Ovary (tissue), 9 donors: ENCODE measurements around the gene CA10. TPM values are rescaled to one million over a fixed set of nuclear protein-coding genes. Genes with fewer than 3 reads are reported as not detected.

ENCODE experiments used
- DNase-seq, 5 donors: peaks; one replicate each; pipeline ENCODE4 v3.0.0-alpha.2; 2019 to 2020
- H3K27ac ChIP-seq, 2 donors: fragments of 200-600 bp; one replicate each; pipeline versions ENCODE4 v1.5.1 to v1.8.0; 2019 to 2022
- H3K27me3 ChIP-seq: fragments of 200-600 bp; one replicate; pipeline ENCODE4 v1.8.0; 2022
- H3K36me3 ChIP-seq: fragments of 200-600 bp; sonication (generic); one replicate; pipeline ENCODE4 v1.5.1; 2019
- H3K4me1 ChIP-seq: one replicate; pipeline ENCODE4 v1.8.1; 2013; ENCODE audit warnings: mild to moderate bottlenecking, moderate library complexity; ENCODE audit not compliant: insufficient read depth
- H3K4me3 ChIP-seq: fragments of 200-600 bp; sonication (generic); one replicate; pipeline ENCODE4 v1.5.1; 2017
- H3K9me3 ChIP-seq, 2 donors: fragments of 200-600 bp in 1 of 2; sonication (generic) in 1 of 2; one replicate each; pipeline versions ENCODE4 v1.5.1 to v1.8.1; 2013 to 2019; ENCODE audit warnings: mild to moderate bottlenecking in 1 of 2, moderate library complexity in 1 of 2
- CTCF ChIP-seq, 3 donors: fragments of 450-650 bp in 2 of 3; fragments of 200-600 bp in 1 of 3; IDR thresholded peaks; one replicate each; pipeline versions ENCODE4 v1.5.1 to v1.8.0; 2016 to 2022; ENCODE audit warnings: antibody characterized with exemption in 3 of 3, mild to moderate bottlenecking in 1 of 3
- EP300 ChIP-seq: sonication (generic); formaldehyde crosslinking; IDR thresholded peaks from one replicate; pipeline ENCODE4 v1.6.1; 2017; ENCODE audit warnings: antibody characterized with exemption
- POLR2A ChIP-seq: fragments of 450-650 bp; IDR thresholded peaks from one replicate; pipeline ENCODE4 v1.6.1; 2017; ENCODE audit warnings: antibody characterized with exemption, mild to moderate bottlenecking, moderate library complexity
- WGBS, 3 donors: extraction: QIAGEN DNeasy Blood & Tissue Kit in 1 of 3; methylation state at CpG; one replicate each; pipeline versions ENCODE4 v1.1.5 to v1.1.7; 2013 to 2017; 5-methylcytosine and 5-hydroxymethylcytosine counted together
- intact Hi-C, 4 donors: fragments of 100-400 bp; cut with DNase I; formaldehyde crosslinking; loops; one replicate each; pipeline versions ENCODE4 v1.11.0 to v1.15.1; 2022 to 2023
- polyA plus RNA-seq, 2 donors: library from polyadenylated mRNA; stranded (reverse); fragments of 200-250 nt in 1 of 2; fragments of 350-450 nt in 1 of 2; fragmentation: Illumina TruSeq in 1 of 2; extraction: RNeasy Lipid Tissue Mini Kit (QIAGEN cat#74804) in 1 of 2; gene quantifications; one replicate each; pipeline ENCODE4 v1.2.3, GENCODE V29; 2013 to 2014
- total RNA-seq, 7 donors: library from RNA; depleted of rRNA in 2 of 7; stranded (reverse); fragments of >200 nt in 2 of 7; fragmentation: NEBNext Ultra II Directional in 3 of 7; extraction: Animal tissue kit (Norgen Biotek cat#: 25700) in 3 of 7; gene quantifications; one replicate each; pipeline versions ENCODE4 v1.1.0 to v1.2.4, GENCODE V29; 2016 to 2023
- donor health status: DM: no; HTN: no; CAD: no; lungs with moderate emphysema.
- donor health status: DM: no; HTN: no; CAD: no.
- donor health status: Bipolar disorder and iron deficiency.
- donor health status: DM: yes; HTN: yes; CAD: no.
- donor health status: DM: no; HTN: no; CAD: no.
- donor health status: DM: yes; HTN: yes; CAD: no.

Gene CA10
- total and polyA plus RNA-seq, 9 donors: 0.34 to 4.3 (median 1.2) TPM; not detected in 2

- WGBS, 3 donors: 20 to 22% (median 22%) methylated on average over 1 of the region's 1 CpG
- no peak for DNase-seq
- no peak for TF ChIP-seq POLR2A
- TF ChIP-seq EP300: no peak
- Histone ChIP-seq H3K4me1 (no peaks in the 10 kb centered on the region), H3K36me3 (no peaks in the 10 kb centered on the region), H3K4me3 (no peak overlapping the region), H3K9me3 (no peaks in the 10 kb centered on the region), H3K27me3 (no peaks in the 10 kb centered on the region), H3K27ac (no peak overlapping the region)
- intact Hi-C loops: no loop called here
Observed at GRCh38 chr17:52143542-52143941, 15.0 kb downstream of the CA10 start.

GRCh38 chr17:52140601-52141000 is 17.9 kb downstream of the CA10 start:
- TF ChIP-seq POLR2A (no peak), EP300 (no peak)
- Histone ChIP-seq H3K9me3 (no peaks in the 10 kb centered on the region), H3K4me3 (no peak overlapping the region), H3K27me3 (no peaks in the 10 kb centered on the region), H3K27ac (no peak overlapping the region), H3K4me1 (no peaks in the 10 kb centered on the region), H3K36me3 (no peaks in the 10 kb centered on the region)
- WGBS, 3 donors: 87 to 93% (median 93%) methylated on average over 3 of the region's 3 CpGs
- DNase-seq: no peak
- intact Hi-C loops: no loop called here

- H3K27ac ChIP-seq: no peak overlapping the region
- H3K4me1 ChIP-seq: no peaks in the 10 kb centered on the region
- no peak for DNase-seq
- intact Hi-C loops: no loop called here
- H3K36me3 ChIP-seq: no peaks in the 10 kb centered on the region
- H3K27me3 ChIP-seq: no peaks in the 10 kb centered on the region
- 91 to 97% (median 92%) methylated on average over 4 of the region's 4 CpGs for WGBS, 3 donors
- TF ChIP-seq CTCF (IDR thresholded peaks at IDR 0.05) (no peak), POLR2A (no peak), EP300 (no peak)
- no peak overlapping the region for H3K4me3 ChIP-seq
- H3K9me3 ChIP-seq: no peaks in the 10 kb centered on the region
Observed at GRCh38 chr17:52138752-52139151, 19.8 kb downstream of the CA10 start.

- intact Hi-C loops: no loop called here
- Histone ChIP-seq H3K4me1 (no peaks in the 10 kb centered on the region), H3K27me3 (no peaks in the 10 kb centered on the region), H3K4me3 (no peak overlapping the region), H3K36me3 (no peaks in the 10 kb centered on the region), H3K9me3 (no peaks in the 10 kb centered on the region), H3K27ac (no peak overlapping the region)
- no peak for TF ChIP-seq POLR2A
- TF ChIP-seq CTCF (IDR thresholded peaks at IDR 0.05): no peak
- no peak for TF ChIP-seq EP300
- no peak for DNase-seq
Observed at GRCh38 chr17:52138350-52138749, 20.2 kb downstream of the CA10 start.

GRCh38 chr17:52136166-52136565 is 22.3 kb downstream of the CA10 start:
- no peak for DNase-seq
- WGBS, 3 donors: 26 to 30% (median 27%) methylated on average over 6 of the region's 6 CpGs
- Histone ChIP-seq H3K27me3 (no peaks in the 10 kb centered on the region), H3K36me3 (no peaks in the 10 kb centered on the region), H3K4me3 (no peak overlapping the region), H3K4me1 (no peaks in the 10 kb centered on the region), H3K9me3 (no peaks in the 10 kb centered on the region), H3K27ac (no peak overlapping the region)
- TF ChIP-seq EP300 (no peak), CTCF (IDR thresholded peaks at IDR 0.05) (no peak), POLR2A (no peak)
- intact Hi-C loops: no loop called here

GRCh38 chr17:52134641-52135040 is 23.9 kb downstream of the CA10 start:
- WGBS, 3 donors: 75 to 88% (median 82%) methylated on average over 1 of the region's 1 CpG
- intact Hi-C loops: no loop called here
- Histone ChIP-seq H3K4me3 (no peak overlapping the region), H3K27ac (no peak overlapping the region), H3K27me3 (no peaks in the 10 kb centered on the region), H3K4me1 (no peaks in the 10 kb centered on the region), H3K9me3 (no peaks in the 10 kb centered on the region), H3K36me3 (no peaks in the 10 kb centered on the region)
- no peak for TF ChIP-seq CTCF (IDR thresholded peaks at IDR 0.05)
- no peak for TF ChIP-seq POLR2A
- no peak for TF ChIP-seq EP300
- no peak for DNase-seq
